Natural killer cell treated with Interleukin-12 subunit alpha and Interleukin-12 subunit beta and Interleukin-15 and Interleukin-18, amount 100 ng/mL, for 72 hours (primary cell): Measurements from ENCODE around the gene PPP2R2C. TPM values are rescaled to one million over a fixed set of nuclear protein-coding genes. Genes with fewer than 3 reads are reported as not detected.

Experiments
- ATAC-seq, 2 donors: fragments of 150-1000 bp; cut with Tn5 transposase in 1 of 2; sonication (Bioruptor Pico), chemical (Tn5 transposase) in 1 of 2; 2 replicates each; pipeline ENCODE4 v1.10.0; 2021
- DNase-seq: peaks from one replicate; pipeline ENCODE4 v3.0.0; 2022; ENCODE audit warnings: low spot score
- H3K27ac Mint-ChIP-seq, 2 donors: 1 replicate in 1 of 2; 2 replicates in 1 of 2; pipeline ENCODE4 v1.8.0; 2022; ENCODE audit warnings: mixed read lengths in 2 of 2, mild to moderate bottlenecking in 1 of 2, moderate library complexity in 1 of 2
- H3K27me3 Mint-ChIP-seq, 2 donors: 1 replicate in 1 of 2; 2 replicates in 1 of 2; pipeline ENCODE4 v1.8.0; 2022; ENCODE audit warnings: mixed read lengths in 2 of 2
- H3K36me3 Mint-ChIP-seq: one replicate; pipeline ENCODE4 v1.8.0; 2022; ENCODE audit warnings: mixed read lengths
- H3K4me1 Mint-ChIP-seq, 2 donors: 1 replicate in 1 of 2; 2 replicates in 1 of 2; pipeline ENCODE4 v1.8.0; 2022; ENCODE audit warnings: low read depth in 2 of 2, mixed read lengths in 2 of 2, mild to moderate bottlenecking in 1 of 2
- H3K4me3 Mint-ChIP-seq: one replicate; pipeline ENCODE4 v1.8.0; 2022; ENCODE audit warnings: mixed read lengths
- H3K9me3 Mint-ChIP-seq: 2 replicates; pipeline ENCODE4 v1.8.0; 2022; ENCODE audit warnings: mixed read lengths
- total RNA-seq, 2 donors: library from RNA; stranded (reverse); gene quantifications; one replicate each; pipeline ENCODE4 v1.2.3, GENCODE V29; 2022

Gene PPP2R2C
- total RNA-seq, 2 donors from 2014 or later: not detected

- Mint-ChIP-seq H3K4me3 (no peak overlapping the region), H3K36me3 (no peaks in the 10 kb centered on the region), H3K27ac (no peak overlapping the region), H3K9me3 (no peaks in the 10 kb centered on the region), H3K4me1 (peaks cover 6 to 8% of the 10 kb centered on the region in 2 donors), H3K27me3 (no peaks in the 10 kb centered on the region)
- DNase-seq (no peak), ATAC-seq (no peak)
Observed at GRCh38 chr4:6283282-6283681, 189.1 kb downstream of the PPP2R2C start.

- Mint-ChIP-seq H3K4me3 (no peak overlapping the region), H3K9me3 (no peaks in the 10 kb centered on the region), H3K27ac (no peak overlapping the region), H3K36me3 (no peaks in the 10 kb centered on the region), H3K27me3 (no peaks in the 10 kb centered on the region), H3K4me1 (peaks cover 6 to 8% of the 10 kb centered on the region in 2 donors)
- ATAC-seq (no peak), DNase-seq (no peak)
Observed at GRCh38 chr4:6282314-6282771, 190.1 kb downstream of the PPP2R2C start.

DNA sequence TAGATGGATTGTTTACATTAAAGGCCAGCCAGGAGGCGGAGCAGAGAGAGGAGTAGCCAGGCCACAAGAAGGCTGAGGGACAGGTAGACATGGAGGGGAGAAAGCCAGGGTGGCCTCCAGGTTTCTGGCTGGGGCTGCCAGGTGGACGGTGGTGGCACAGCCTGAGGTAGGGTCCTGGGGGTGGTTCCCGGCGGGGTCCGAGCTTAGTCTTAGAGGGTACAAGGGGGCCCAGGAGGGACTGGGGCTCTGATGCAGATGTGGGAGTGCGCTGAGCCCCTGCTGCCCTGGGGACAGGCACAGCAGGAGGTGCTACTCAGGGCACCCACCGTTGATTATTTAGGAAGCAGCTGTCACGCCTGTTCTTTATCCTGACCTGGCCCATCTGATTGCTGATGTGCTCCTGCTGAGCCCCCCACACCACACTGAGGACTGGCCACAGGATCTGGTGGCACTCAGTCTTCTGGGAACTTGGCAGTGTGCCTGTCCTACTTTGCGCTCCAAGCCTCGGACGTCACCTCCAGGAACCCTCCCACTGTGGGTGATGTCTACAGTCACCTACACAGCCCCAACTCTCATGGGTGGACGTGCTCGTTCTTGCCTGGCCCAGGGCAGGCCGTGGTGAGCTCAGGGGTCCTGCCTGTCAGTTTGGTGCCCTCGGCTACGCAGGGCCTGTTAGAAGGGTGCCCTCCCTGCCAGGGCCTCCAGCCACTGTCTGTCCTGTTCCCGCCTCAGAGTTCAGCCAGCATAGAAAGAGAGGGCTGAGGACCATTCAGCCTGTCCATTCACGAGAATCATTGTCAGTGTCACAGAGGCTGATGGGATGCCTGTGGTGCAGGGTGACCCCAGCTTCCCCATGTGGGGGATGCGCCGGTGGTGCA lies 190.7 kb downstream of the PPP2R2C start:
- H3K27me3 Mint-ChIP-seq: no peaks in the 10 kb centered on the region
- H3K9me3 Mint-ChIP-seq: no peaks in the 10 kb centered on the region
- no peak overlapping the region for H3K4me3 Mint-ChIP-seq
- no peak for DNase-seq
- peaks cover 6 to 8% of the 10 kb centered on the region in 2 donors for H3K4me1 Mint-ChIP-seq
- no peaks in the 10 kb centered on the region for H3K36me3 Mint-ChIP-seq
- ATAC-seq: no peak
- no peak overlapping the region for H3K27ac Mint-ChIP-seq

GRCh38 chr4:6280365-6280996 lies 191.9 kb downstream of the PPP2R2C start:
- no peaks in the 10 kb centered on the region for H3K36me3 Mint-ChIP-seq
- H3K4me1 Mint-ChIP-seq: peaks cover 6 to 8% of the 10 kb centered on the region in 2 donors
- no peaks in the 10 kb centered on the region for H3K9me3 Mint-ChIP-seq
- H3K4me3 Mint-ChIP-seq: no peak overlapping the region
- ATAC-seq (no peak), DNase-seq (no peak)
- no peak overlapping the region for H3K27ac Mint-ChIP-seq
- no peaks in the 10 kb centered on the region for H3K27me3 Mint-ChIP-seq

DNA sequence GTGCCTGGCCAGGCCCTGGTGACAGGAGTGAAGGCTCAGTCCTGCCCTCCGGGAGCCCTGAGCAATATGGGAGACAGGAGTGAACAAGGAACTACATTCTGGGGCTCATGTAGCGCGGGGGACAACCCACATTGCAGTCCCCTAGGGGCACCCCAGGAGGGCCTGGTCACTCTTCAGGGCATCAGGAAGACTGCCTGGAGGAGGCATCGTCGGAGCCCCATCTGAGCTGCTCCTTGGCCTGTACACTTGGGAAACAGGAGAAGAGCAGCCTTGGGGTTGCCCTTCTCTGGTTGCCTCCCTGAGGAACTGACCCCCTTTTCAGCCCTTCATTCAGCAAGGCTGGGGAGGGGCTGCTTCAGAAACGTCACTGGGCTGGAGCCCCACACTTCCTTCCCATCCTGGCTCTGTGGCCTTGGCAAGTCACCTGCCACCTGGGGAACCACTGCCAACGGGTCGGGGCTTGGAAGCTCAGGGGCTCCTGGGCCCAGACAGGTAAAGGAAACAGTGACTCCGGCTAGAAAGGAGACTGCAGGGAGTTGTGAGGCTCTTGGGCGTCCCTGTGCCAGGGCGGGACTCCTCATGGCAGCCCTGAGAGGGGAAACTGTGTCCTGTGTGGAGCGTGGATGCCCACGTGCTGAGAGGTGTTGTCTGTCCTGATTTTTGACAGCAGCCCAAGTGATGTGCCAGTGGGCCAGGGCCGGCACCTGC lies 192.7 kb downstream of the PPP2R2C start:
- H3K27me3 Mint-ChIP-seq: peaks cover 2 to 3% of the 10 kb centered on the region in 2 donors
- no peaks in the 10 kb centered on the region for H3K9me3 Mint-ChIP-seq
- no peaks in the 10 kb centered on the region for H3K36me3 Mint-ChIP-seq
- H3K4me1 Mint-ChIP-seq: peaks cover 6 to 8% of the 10 kb centered on the region in 2 donors
- no peak overlapping the region for H3K4me3 Mint-ChIP-seq
- no peak for ATAC-seq
- no peak overlapping the region for H3K27ac Mint-ChIP-seq
- DNase-seq: no peak

- no peak for DNase-seq
Observed at GRCh38 chr4:6278801-6279197, 193.6 kb downstream of the PPP2R2C start.

DNA sequence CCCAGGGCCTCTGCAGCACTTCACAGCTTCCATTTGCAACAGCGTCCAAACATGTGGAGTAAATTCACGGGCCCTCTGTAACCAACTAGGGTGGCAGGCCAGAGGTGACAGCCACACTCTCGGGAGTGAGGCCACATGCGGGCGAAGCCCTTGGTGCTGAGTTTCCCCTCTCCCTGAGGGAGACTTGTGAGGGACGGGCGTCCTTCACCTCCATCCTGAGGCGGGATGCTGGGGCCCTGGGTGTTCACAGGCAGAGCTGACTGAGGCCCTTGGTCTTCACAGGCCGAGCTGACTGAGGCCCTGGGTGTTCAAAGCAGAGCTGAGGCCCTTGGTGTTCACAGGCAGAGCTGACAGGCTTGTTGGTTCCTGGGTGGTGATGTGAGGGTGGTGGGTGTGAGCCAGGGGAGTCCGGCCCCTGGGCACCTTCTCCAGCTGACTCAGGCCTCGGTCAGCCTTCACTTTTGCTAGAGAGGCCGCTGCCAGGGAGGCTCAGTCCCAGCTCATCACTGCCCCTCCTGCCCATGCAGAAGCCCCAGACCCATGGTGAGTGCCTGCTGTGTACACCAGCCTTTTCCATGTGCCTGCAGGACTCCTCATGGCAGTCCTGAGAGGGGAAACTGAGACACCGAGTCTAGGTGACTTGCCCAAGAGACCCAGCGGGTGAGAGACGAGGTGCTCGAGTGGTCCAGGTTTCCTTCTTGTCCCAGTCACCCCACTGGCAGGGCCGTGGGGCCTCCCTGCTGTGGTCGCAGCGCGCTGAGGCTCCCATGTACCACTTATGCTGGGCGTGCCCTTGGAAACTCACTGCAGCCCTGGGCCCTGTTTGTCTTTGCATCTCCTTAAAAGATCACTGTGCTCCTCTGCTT lies 194.2 kb downstream of the PPP2R2C start:
- H3K36me3 Mint-ChIP-seq: no peaks in the 10 kb centered on the region
- peak overlapping the region in 1 of 2 donors; percentile 41 for H3K27ac Mint-ChIP-seq
- ATAC-seq: peak in 1 of 2 donors; percentile 47
- H3K27me3 Mint-ChIP-seq: peaks cover 2 to 5% of the 10 kb centered on the region in 2 donors
- peaks cover 6 to 8% of the 10 kb centered on the region in 2 donors for H3K4me1 Mint-ChIP-seq
- H3K9me3 Mint-ChIP-seq: no peaks in the 10 kb centered on the region
- DNase-seq: no peak
- peak overlapping the region; percentile 21 for H3K4me3 Mint-ChIP-seq

More at GRCh38 chr4:6278801-6279197, 193.6 kb downstream of the PPP2R2C start:
- Mint-ChIP-seq H3K36me3 (no peaks in the 10 kb centered on the region), H3K27me3 (peaks cover 2 to 5% of the 10 kb centered on the region in 2 donors), H3K27ac (peak overlapping the region in 1 of 2 donors; percentile 41), H3K4me1 (peaks cover 6 to 8% of the 10 kb centered on the region in 2 donors), H3K4me3 (peak overlapping the region; percentile 21), H3K9me3 (no peaks in the 10 kb centered on the region)
- peak; percentile 68 to 73 for ATAC-seq

- H3K27ac Mint-ChIP-seq: peak overlapping the region in 1 of 2 donors; percentile 41
- H3K9me3 Mint-ChIP-seq: no peaks in the 10 kb centered on the region
- DNase-seq: no peak
- no peak for ATAC-seq
- no peaks in the 10 kb centered on the region for H3K36me3 Mint-ChIP-seq
- H3K27me3 Mint-ChIP-seq: peaks cover 4 to 5% of the 10 kb centered on the region in 2 donors
- peaks cover 6 to 8% of the 10 kb centered on the region in 2 donors for H3K4me1 Mint-ChIP-seq
- H3K4me3 Mint-ChIP-seq: no peak overlapping the region
Observed at GRCh38 chr4:6277139-6277802, 195.1 kb downstream of the PPP2R2C start.

DNA sequence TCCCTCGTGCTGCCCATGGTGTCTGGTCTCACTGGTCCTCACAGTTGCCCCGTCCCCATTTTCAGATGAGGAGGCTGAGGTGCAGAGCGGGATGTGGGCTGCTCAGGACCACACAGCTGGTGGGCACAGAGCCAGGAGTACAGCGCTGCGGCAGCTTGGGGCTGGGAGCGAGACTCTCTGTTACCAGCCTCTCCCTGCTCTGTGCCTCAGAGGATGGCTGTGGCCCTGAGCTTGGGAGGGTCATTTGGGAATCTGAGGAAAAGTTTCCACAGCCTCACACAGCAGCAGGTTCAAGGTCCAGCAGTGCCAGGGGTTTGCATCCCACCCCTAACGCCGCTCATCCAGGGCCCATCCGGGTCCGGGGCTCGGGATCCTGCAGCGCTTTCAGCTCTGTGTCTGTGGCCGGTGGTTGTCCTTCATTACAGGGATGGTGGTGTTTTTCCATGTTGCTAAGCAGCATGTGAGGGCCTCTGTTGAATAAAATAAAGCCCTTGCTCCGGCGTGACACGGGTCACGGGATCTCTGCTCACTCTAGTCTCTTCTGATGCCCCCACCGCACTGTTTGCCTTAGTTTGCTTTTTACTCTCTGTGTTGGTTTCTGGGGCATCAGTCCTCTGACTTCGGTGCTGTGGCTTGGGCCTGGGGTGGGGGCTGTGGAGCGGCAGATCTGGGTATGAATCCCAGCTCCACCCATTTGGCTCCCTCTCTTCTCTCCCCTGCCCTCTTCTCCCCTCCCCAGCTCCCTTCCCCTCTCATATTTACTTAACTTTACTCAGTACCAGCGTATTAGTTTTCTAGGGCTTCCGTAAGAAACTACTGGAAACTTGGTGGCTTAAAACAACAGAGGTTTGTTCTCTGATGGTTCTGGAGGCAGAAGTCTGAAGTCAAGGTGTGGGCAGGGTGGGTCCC lies 196.3 kb downstream of the PPP2R2C start:
- Mint-ChIP-seq H3K9me3 (no peaks in the 10 kb centered on the region), H3K4me1 (peaks cover 10 to 12% of the 10 kb centered on the region in 2 donors), H3K4me3 (no peak overlapping the region), H3K36me3 (no peaks in the 10 kb centered on the region), H3K27ac (peak overlapping the region in 1 of 2 donors; percentile 41), H3K27me3 (peaks cover 4 to 5% of the 10 kb centered on the region in 2 donors)
- DNase-seq: no peak
- ATAC-seq: no peak

GRCh38 chr4:6275351-6275750 lies 197.1 kb downstream of the PPP2R2C start:
- Mint-ChIP-seq H3K9me3 (no peaks in the 10 kb centered on the region), H3K27me3 (peaks cover 4 to 5% of the 10 kb centered on the region in 2 donors), H3K4me3 (no peak overlapping the region), H3K27ac (no peak overlapping the region), H3K4me1 (peaks cover 12 to 13% of the 10 kb centered on the region in 2 donors), H3K36me3 (no peaks in the 10 kb centered on the region)
- no peak for DNase-seq
- ATAC-seq: no peak

DNA sequence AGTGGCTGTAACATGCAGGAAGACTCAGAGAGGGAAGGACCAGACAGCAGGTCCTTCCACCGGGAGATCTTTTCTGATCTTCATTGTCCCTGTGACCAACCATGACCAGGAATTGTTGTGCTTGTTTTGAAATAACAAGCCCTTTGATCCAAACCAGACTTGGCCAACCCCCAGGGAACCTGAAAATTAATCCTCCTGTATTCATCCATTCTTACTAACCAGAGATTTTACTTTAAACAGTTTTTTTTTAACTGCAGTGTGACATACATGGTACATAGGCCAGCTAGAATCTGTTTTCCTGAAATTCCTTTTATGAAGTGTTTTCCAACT lies 198.8 kb downstream of the PPP2R2C start:
- ATAC-seq (no peak), DNase-seq (no peak)
- H3K36me3 Mint-ChIP-seq: no peaks in the 10 kb centered on the region
- no peaks in the 10 kb centered on the region for H3K9me3 Mint-ChIP-seq
- peaks cover 4 to 7% of the 10 kb centered on the region in 2 donors for H3K27me3 Mint-ChIP-seq
- H3K4me1 Mint-ChIP-seq: peaks cover 14 to 15% of the 10 kb centered on the region in 2 donors
- no peak overlapping the region for H3K4me3 Mint-ChIP-seq
- H3K27ac Mint-ChIP-seq: no peak overlapping the region
